Astrocyte (in vitro differentiated cells and primary cell): ENCODE measurements around the gene QRICH1. TPM values are rescaled to one million over a fixed set of nuclear protein-coding genes. Genes with fewer than 3 reads are reported as not detected.

Source experiments
- DNase-seq: peaks from one replicate; pipeline ENCODE4 v3.0.0-alpha.2; 2010; ENCODE audit warnings: low read depth
- FAIRE-seq: peaks from 2 replicates; lab custom pipeline; 2011; peaks lifted over from hg19 to GRCh38; lab: Jason Lieb, UNC
- H2AFZ ChIP-seq: 2 replicates; pipeline ENCODE4 v1.6.0; 2012; ENCODE audit warnings: low read depth, low read length, inconsistent platforms
- H3K27ac ChIP-seq: 2 replicates; pipeline ENCODE4 v1.5.1; 2011; ENCODE audit warnings: low read depth, low read length, inconsistent platforms
- H3K27me3 ChIP-seq: 2 replicates; pipeline ENCODE4 v1.6.0; 2011; ENCODE audit warnings: low read length, inconsistent platforms; ENCODE audit not compliant: insufficient read depth
- H3K36me3 ChIP-seq: 2 replicates; pipeline ENCODE4 v1.5.1; 2011; ENCODE audit warnings: low read length, inconsistent platforms; ENCODE audit not compliant: insufficient read depth
- H3K4me1 ChIP-seq: 2 replicates; pipeline ENCODE4 v1.5.1; 2011; ENCODE audit warnings: low read length, inconsistent platforms; ENCODE audit not compliant: insufficient read depth
- H3K4me2 ChIP-seq: 2 replicates; pipeline ENCODE4 v1.6.0; 2012; ENCODE audit warnings: low read length, inconsistent platforms
- H3K4me3 ChIP-seq: 2 replicates; pipeline ENCODE4 v1.5.1; 2011; ENCODE audit warnings: low read depth, mild to moderate bottlenecking, low read length, inconsistent platforms; ENCODE audit not compliant: insufficient read depth
- H3K79me2 ChIP-seq: 2 replicates; pipeline ENCODE4 v1.6.0; 2012; ENCODE audit warnings: mild to moderate bottlenecking, low read length, inconsistent platforms; ENCODE audit not compliant: insufficient read depth
- H3K9ac ChIP-seq: 2 replicates; pipeline ENCODE4 v1.6.0; 2012; ENCODE audit warnings: mild to moderate bottlenecking, low read length, inconsistent platforms
- H3K9me3 ChIP-seq: 2 replicates; pipeline ENCODE4 v1.5.1; 2012; ENCODE audit warnings: low read depth, mild to moderate bottlenecking, low read length, inconsistent platforms; ENCODE audit not compliant: insufficient read depth
- H4K20me1 ChIP-seq: 2 replicates; pipeline ENCODE4 v1.6.0; 2012; ENCODE audit warnings: low read length, inconsistent platforms; ENCODE audit not compliant: insufficient read depth
- H3K27ac Mint-ChIP-seq: one replicate; pipeline ENCODE4 v1.8.0; 2021; ENCODE audit warnings: mild to moderate bottlenecking, mixed read lengths; ENCODE audit not compliant: unreplicated experiment
- H3K27me3 Mint-ChIP-seq: one replicate; pipeline ENCODE4 v1.8.0; 2021; ENCODE audit warnings: low read depth, mixed read lengths; ENCODE audit not compliant: unreplicated experiment
- H3K36me3 Mint-ChIP-seq: one replicate; pipeline ENCODE4 v1.8.0; 2021; ENCODE audit warnings: low read depth, mixed read lengths; ENCODE audit not compliant: unreplicated experiment
- H3K4me1 Mint-ChIP-seq: one replicate; pipeline ENCODE4 v1.8.0; 2021; ENCODE audit warnings: low read depth, mixed read lengths; ENCODE audit not compliant: unreplicated experiment
- H3K4me3 Mint-ChIP-seq: one replicate; pipeline ENCODE4 v1.8.0; 2021; ENCODE audit warnings: mild to moderate bottlenecking, moderate library complexity, mixed read lengths; ENCODE audit not compliant: unreplicated experiment
- H3K9me3 Mint-ChIP-seq: one replicate; pipeline ENCODE4 v1.8.0; 2021; ENCODE audit warnings: mild to moderate bottlenecking, mixed read lengths; ENCODE audit not compliant: unreplicated experiment
- EZH2 ChIP-seq: IDR thresholded peaks from 2 replicates; pipeline ENCODE4 v1.6.1; 2012; ENCODE audit warnings: mild to moderate bottlenecking, low read length, inconsistent platforms; ENCODE audit not compliant: insufficient read depth
- microRNA-seq: library from miRNA; unstranded; fragments of <30 nt; microRNA quantifications from one replicate; pipeline ENCODE4 v1.2.0, GENCODE V29; 2020
- total RNA-seq: library from RNA; stranded (reverse); gene quantifications from 2 replicates; pipeline ENCODE4 v1.2.1, GENCODE V29; 2021
- TF ChIP-seq, protein P1 (sequence below): IDR thresholded peaks from 2 replicates; pipeline ENCODE4 v1.5.1; 2011; ENCODE audit warnings: low read depth, mild to moderate bottlenecking, inconsistent platforms, low read length, moderate library complexity; ENCODE audit not compliant: insufficient read depth

Gene QRICH1
- total RNA-seq, 1 donor from 2014 or later, result 119 TPM

DNA sequence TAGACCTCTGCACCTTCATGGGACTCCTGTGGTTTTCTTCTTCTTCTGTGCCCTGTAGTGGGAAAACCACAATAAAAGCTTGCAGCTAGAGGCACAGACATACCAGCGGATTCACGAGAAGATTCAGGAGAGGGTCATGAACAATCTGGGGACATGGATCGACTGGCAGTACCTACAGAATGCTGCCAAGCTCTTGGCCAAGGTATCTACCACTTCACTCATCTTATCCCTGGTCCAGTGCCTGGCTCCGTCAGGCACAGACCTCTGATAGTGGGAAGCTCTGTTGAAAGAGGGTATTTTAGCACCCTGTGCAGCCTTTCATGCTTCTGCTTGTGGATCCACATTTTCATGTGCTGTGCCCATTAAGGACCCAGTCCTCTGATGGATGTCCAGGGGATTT is 113.6 kb downstream of the QRICH1 start:
- H4K20me1 ChIP-seq, result peaks cover 19% of the 10 kb centered on the region
- no peak overlapping the region for H3K4me3 Mint-ChIP-seq
- no peak overlapping the region for H3K4me3 ChIP-seq
- no peaks in the 10 kb centered on the region for H3K4me1 ChIP-seq
- TF ChIP-seq EZH2, result no peak
- TF ChIP-seq, protein P1, sequence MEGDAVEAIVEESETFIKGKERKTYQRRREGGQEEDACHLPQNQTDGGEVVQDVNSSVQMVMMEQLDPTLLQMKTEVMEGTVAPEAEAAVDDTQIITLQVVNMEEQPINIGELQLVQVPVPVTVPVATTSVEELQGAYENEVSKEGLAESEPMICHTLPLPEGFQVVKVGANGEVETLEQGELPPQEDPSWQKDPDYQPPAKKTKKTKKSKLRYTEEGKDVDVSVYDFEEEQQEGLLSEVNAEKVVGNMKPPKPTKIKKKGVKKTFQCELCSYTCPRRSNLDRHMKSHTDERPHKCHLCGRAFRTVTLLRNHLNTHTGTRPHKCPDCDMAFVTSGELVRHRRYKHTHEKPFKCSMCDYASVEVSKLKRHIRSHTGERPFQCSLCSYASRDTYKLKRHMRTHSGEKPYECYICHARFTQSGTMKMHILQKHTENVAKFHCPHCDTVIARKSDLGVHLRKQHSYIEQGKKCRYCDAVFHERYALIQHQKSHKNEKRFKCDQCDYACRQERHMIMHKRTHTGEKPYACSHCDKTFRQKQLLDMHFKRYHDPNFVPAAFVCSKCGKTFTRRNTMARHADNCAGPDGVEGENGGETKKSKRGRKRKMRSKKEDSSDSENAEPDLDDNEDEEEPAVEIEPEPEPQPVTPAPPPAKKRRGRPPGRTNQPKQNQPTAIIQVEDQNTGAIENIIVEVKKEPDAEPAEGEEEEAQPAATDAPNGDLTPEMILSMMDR, result no peak
- H3K4me1 Mint-ChIP-seq, result peaks cover 7% of the 10 kb centered on the region
- peaks cover 43% of the 10 kb centered on the region for H3K36me3 ChIP-seq
- peaks cover 28% of the 10 kb centered on the region for H3K36me3 Mint-ChIP-seq
- H3K79me2 ChIP-seq, result no peaks in the 10 kb centered on the region
- no peaks in the 10 kb centered on the region for H3K27me3 ChIP-seq
- no peaks in the 10 kb centered on the region for H3K9me3 Mint-ChIP-seq
- no peaks in the 10 kb centered on the region for H3K27me3 Mint-ChIP-seq
- no peak for FAIRE-seq
- no peak overlapping the region for H3K4me2 ChIP-seq
- H3K27ac Mint-ChIP-seq, result no peak overlapping the region
- no peak for DNase-seq
- no peaks in the 10 kb centered on the region for H3K9me3 ChIP-seq
- no peak overlapping the region for H3K27ac ChIP-seq
- no peak overlapping the region for H3K9ac ChIP-seq
- H2AFZ ChIP-seq, result no peak overlapping the region

Small RNAs within 50 kb of the gene (microRNA-seq; reads per million reads assigned to microRNA genes)
- gene MIR191, result 16,130 reads per million, percentile 97 among the genes with 10 or more reads in this experiment
- 9,242 reads per million, percentile 94 among the genes with 10 or more reads in this experiment for gene MIR425
- gene MIR6890, result not detected

Other genes starting within 250 kb of the QRICH1 start
- gene PRKAR2A, start 246.2 kb downstream of the QRICH1 start, total RNA-seq, result 52.5 and 55.5 TPM in 2 replicates
- gene SLC25A20, start 195.2 kb downstream of the QRICH1 start, total RNA-seq, result 25.0 and 27.3 TPM in 2 replicates
- 93.6 and 94.6 TPM in 2 replicates for gene ARIH2, start 175.2 kb downstream of the QRICH1 start, total RNA-seq
- gene P4HTM, start 103.8 kb downstream of the QRICH1 start, total RNA-seq, result 25.0 and 28.1 TPM in 2 replicates
- gene WDR6, start 86.7 kb downstream of the QRICH1 start, total RNA-seq, result 107 and 130 TPM in 2 replicates
- 18.5 and 25.1 TPM in 2 replicates for gene DALRD3, start 75.5 kb downstream of the QRICH1 start, total RNA-seq
- 75.4 and 84.8 TPM in 2 replicates for gene NDUFAF3, start 72.0 kb downstream of the QRICH1 start, total RNA-seq
- gene IMPDH2, start 64.7 kb downstream of the QRICH1 start, total RNA-seq, result 111 and 119 TPM in 2 replicates
- gene QARS1, start 10.7 kb upstream of the QRICH1 start, total RNA-seq, result 189 and 231 TPM in 2 replicates
- gene USP19, start 26.8 kb upstream of the QRICH1 start, total RNA-seq, result 28.7 and 31.7 TPM in 2 replicates
- 344 and 391 TPM in 2 replicates for gene LAMB2, start 39.0 kb upstream of the QRICH1 start, total RNA-seq
- gene CCDC71, start 72.3 kb upstream of the QRICH1 start, total RNA-seq, result 18.5 and 20.5 TPM in 2 replicates
- gene KLHDC8B, start 77.5 kb upstream of the QRICH1 start, total RNA-seq, result 30.2 and 31.6 TPM in 2 replicates
- 3.5 and 4.8 TPM in 2 replicates for gene C3orf62, start 183.2 kb upstream of the QRICH1 start, total RNA-seq
- 31.8 and 33.8 TPM in 2 replicates for gene USP4, start 246.0 kb upstream of the QRICH1 start, total RNA-seq